22Rv1 (cell line): ENCODE data around the gene NCKAP5.

Experiments used
- CTCF ChIP-seq: fragments of 450-650 bp; IDR thresholded peaks from 2 replicates; pipeline ENCODE4 v1.5.1; 2017; ENCODE audit warnings: mild to moderate bottlenecking
- ZFX ChIP-seq: fragments of 450-650 bp; IDR thresholded peaks from 2 replicates; pipeline ENCODE4 v1.6.1; 2017; ENCODE audit warnings: antibody characterized with exemption, borderline replicate concordance

- no peak for TF ChIP-seq CTCF
- TF ChIP-seq ZFX: no peak
Measured at GRCh38 chr2:133568172-133568571, at the start of gene NCKAP5.
